ENCODE measurements around the gene PRDM8.

PRDM8 gene

DNA sequence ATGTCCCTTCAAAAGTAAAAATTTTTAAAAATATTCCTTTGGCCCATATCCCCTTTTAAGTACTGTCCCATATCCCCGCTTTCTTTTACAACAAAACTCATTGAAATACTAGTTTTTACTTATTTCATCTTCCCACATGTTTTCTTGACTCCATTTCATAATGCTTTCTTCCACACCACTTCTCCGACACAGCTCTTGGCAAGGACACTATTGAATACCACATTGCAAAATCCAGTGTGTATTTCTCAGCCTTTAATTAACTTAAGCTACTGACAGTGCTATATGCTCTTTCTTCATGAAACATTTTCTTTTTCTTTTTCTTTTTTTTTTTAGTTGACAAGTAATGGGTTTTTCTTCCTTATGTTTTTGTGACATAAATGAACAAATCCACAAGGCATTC is 28.8 kb downstream of the PRDM8 start:
- TF ChIP-seq, protein P1, sequence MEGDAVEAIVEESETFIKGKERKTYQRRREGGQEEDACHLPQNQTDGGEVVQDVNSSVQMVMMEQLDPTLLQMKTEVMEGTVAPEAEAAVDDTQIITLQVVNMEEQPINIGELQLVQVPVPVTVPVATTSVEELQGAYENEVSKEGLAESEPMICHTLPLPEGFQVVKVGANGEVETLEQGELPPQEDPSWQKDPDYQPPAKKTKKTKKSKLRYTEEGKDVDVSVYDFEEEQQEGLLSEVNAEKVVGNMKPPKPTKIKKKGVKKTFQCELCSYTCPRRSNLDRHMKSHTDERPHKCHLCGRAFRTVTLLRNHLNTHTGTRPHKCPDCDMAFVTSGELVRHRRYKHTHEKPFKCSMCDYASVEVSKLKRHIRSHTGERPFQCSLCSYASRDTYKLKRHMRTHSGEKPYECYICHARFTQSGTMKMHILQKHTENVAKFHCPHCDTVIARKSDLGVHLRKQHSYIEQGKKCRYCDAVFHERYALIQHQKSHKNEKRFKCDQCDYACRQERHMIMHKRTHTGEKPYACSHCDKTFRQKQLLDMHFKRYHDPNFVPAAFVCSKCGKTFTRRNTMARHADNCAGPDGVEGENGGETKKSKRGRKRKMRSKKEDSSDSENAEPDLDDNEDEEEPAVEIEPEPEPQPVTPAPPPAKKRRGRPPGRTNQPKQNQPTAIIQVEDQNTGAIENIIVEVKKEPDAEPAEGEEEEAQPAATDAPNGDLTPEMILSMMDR (IDR thresholded peaks at IDR 0.05; ENCODE audit: insufficient read depth, low read depth, low read length, missing control alignments): no peak
- H3K4me3 ChIP-seq (ENCODE audit: low read length): no peak overlapping the region
- DNase-seq (ENCODE audit: low read depth): no peak

DNA sequence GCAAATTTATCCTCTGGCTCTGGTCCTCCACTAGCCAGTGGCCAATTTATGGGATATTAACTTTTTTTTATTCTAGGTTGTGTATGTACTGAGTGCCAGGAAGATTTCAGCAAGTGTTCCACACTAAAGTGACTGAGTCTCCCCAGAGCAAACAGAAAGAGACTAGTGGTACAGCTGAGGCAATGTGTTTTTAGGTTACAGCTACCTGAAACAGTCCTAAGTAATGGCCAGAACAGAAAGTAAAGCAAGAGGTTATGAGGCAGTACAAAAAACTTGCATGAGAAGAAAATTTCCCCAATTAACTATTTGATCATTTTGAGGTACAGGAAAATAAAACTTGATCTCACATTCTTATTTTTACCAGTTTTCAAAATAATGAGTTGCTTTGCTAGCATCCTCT is 31.2 kb downstream of the PRDM8 start:
- TF ChIP-seq, protein P1 (IDR thresholded peaks at IDR 0.05; ENCODE audit: insufficient read depth, low read depth, low read length, missing control alignments): no peak
- no peak for DNase-seq (ENCODE audit: low read depth)

DNA sequence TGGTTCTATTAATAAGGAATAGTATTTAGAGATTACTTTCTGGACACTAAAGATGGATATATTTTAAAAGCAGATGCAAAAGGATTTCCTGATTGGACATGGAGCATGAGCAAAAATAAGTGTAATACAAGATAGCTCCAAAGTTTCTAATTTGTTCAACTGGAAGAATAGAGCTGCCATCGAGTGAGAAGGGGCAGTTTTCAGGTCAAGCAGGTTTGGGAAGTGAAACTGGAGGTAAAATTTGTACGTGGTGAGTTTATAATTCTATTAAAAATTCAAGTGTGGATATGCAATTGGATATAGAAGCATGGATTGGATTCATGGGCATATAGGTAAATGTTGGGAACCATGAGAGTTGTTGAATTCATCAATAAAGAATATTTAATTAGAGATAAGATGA is 31.8 kb downstream of the PRDM8 start:
- H3K4me3 ChIP-seq (ENCODE audit: low read length): no peak overlapping the region
- TF ChIP-seq, protein P1 (IDR thresholded peaks at IDR 0.05; ENCODE audit: insufficient read depth, low read depth, low read length, missing control alignments): no peak
- no peak for DNase-seq (ENCODE audit: low read depth)

More for the DNA sequence above, 31.2 kb downstream of the PRDM8 start:
- no peak overlapping the region for H3K4me3 ChIP-seq (ENCODE audit: low read length)

DNA sequence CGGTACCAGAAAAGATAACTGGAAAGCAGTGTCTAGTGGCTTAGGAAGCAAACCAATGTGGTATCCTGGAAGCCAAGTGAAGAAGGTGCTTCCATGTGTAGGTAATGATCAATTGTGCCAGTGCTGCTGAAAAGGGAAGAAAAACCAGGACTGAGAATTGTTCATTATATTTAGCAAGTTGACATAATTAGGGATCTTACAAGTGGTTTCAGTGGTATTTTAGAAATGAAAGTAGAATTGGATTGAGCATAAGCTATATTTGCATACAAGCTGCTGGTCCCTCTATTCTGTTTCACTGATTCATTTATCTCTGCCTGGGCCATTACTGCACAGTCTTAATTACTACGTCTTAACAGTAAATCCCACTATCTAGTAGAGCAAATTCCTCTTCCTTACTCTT is 32.3 kb downstream of the PRDM8 start:
- no peak overlapping the region for H3K4me3 ChIP-seq (ENCODE audit: low read length)
- TF ChIP-seq, protein P1 (IDR thresholded peaks at IDR 0.05; ENCODE audit: insufficient read depth, low read depth, low read length, missing control alignments): no peak
- DNase-seq (ENCODE audit: low read depth): no peak

DNA sequence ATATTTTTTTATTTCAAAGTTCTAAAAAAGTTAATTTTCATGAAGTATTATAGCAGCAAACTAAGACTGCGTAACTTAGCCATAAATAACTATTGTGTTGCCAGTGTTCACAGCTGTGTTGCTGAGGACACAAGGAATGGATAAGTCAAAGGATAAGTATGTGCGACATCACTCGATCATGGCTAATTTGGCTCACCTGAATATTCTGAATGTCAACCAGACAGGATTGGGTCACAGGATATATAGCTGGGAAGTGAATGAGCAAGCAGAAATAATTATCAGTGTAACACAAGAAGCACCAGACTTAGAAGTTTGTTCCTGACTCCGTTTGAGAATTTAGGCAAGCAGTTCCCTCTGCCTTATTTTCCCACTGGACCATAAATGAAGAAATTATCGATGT is 33.9 kb downstream of the PRDM8 start:
- H3K4me3 ChIP-seq (ENCODE audit: low read length): no peak overlapping the region
- TF ChIP-seq, protein P1 (IDR thresholded peaks at IDR 0.05; ENCODE audit: insufficient read depth, low read depth, low read length, missing control alignments): no peak
- DNase-seq (ENCODE audit: low read depth): peak; percentile 70

DNA sequence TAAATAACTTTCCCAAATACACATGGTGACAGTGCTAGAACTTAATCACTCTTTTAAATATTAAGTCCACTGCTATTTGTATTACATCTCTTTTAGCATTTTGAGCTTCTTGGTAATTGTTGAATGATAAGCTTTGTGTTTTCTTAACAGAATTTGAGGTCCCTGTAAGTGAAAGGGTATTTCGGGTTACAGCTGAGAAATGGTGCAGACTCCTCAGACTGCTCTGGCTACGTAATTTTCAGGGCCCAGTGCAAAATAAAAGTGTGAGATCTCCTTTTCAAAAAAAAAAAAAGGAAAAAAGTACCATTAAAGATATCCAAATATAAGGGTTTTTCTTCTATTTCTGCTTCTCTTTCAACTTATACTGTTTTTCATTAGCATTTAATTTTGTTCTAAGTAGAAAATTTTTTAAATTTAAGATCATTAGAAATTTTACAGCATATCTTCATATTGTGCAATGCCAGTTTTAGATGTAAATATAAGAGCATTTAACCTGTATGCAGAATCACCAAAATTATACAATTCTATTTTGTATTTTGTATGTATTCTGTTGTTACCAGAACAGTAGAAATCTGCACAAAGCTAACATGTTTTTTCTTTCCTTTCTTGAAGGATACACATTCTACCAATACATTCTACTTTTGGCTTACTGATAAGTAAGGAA is 35.5 kb downstream of the PRDM8 start:
- DNase-seq (ENCODE audit: low read depth): no peak
- TF ChIP-seq, protein P1 (IDR thresholded peaks at IDR 0.05; ENCODE audit: insufficient read depth, low read depth, low read length, missing control alignments): no peak
- H3K4me3 ChIP-seq (ENCODE audit: low read length): no peak overlapping the region

DNA sequence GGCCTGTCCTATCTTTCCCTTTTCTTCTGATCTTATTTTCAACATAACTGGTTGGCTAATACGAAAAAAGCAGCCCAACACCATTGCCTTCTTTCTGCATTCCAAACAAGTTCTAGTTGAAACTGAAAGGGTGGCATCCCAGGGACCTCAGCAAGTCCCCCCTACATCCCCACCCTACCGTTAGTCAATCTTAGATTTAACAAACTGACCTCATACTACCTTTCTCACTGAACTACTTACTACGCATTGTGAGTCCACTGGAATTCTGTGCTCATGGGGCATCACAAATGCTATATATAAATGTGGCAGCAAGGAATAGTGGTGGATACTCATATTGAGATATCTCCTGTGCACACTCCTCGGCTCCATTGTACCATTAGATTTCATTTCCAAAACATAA is 36.1 kb downstream of the PRDM8 start:
- H3K4me3 ChIP-seq (ENCODE audit: low read length): no peak overlapping the region
- TF ChIP-seq, protein P1 (IDR thresholded peaks at IDR 0.05; ENCODE audit: insufficient read depth, low read depth, low read length, missing control alignments): no peak
- no peak for DNase-seq (ENCODE audit: low read depth)

All from epithelial cell of esophagus (primary cell).